GM12878 (cell line): ENCODE measurements around the gene KRTAP10-1. TPM values are rescaled to one million over a fixed set of nuclear protein-coding genes. Genes with fewer than 3 reads are reported as not detected.

Experiments used
- ATAC-seq: fragments of 200-7000 bp; cut with Tn5 transposase; 3 replicates; pipeline ENCODE4 v1.9.1; 2020; ENCODE audit warnings: mild to moderate bottlenecking, moderate library complexity
- BruUV-seq: library from RNA; stranded (reverse); fragments of 400-500 nt; replicated peaks from 2 replicates; lab custom pipeline; 2021; lab: Mats Ljungman, UMichigan
- CTCF ChIA-PET: fragments of 300-600 bp; sonication (Branson Sonifier 250); formaldehyde crosslinking; extraction: SDS; loops from one replicate; lab custom pipeline; 2021; ENCODE audit warnings: inconsistent platforms; lab: Yijun Ruan, JAX
- POLR2A ChIA-PET: fragments of 350-600 bp; formaldehyde crosslinking; extraction: SDS; loops from one replicate; lab custom pipeline; 2021; ENCODE audit warnings: inconsistent platforms; lab: Charles Lee
- RAD21 ChIA-PET: fragments of 300-600 bp; sonication (Branson Sonifier 250); formaldehyde crosslinking; loops from one replicate; lab custom pipeline; 2023; ENCODE audit warnings: antibody characterized with exemption; ENCODE audit not compliant: unreplicated experiment; lab: Charles Lee
- SMC1A ChIA-PET: fragments of 300-600 bp; sonication (Branson Sonifier 250); formaldehyde crosslinking; loops from one replicate; lab custom pipeline; 2023; ENCODE audit not compliant: unreplicated experiment, uncharacterized antibody; lab: Charles Lee
- DNase-seq: peaks from one replicate; pipeline ENCODE4 v3.0.0-alpha.2; 2011; ENCODE audit warnings: low read depth, low spot score
- FAIRE-seq: peaks from 3 replicates; lab custom pipeline; 2011; peaks lifted over from hg19 to GRCh38; lab: Jason Lieb, UNC
- H2AFZ ChIP-seq: 2 replicates; pipeline ENCODE4 v1.6.0; 2011; ENCODE audit warnings: low read depth, low read length, control low read depth; ENCODE audit not compliant: control insufficient read depth
- H3K27ac ChIP-seq: 2 replicates; pipeline ENCODE4 v1.5.1; 2011; ENCODE audit warnings: control low read depth; ENCODE audit not compliant: control insufficient read depth, insufficient read depth
- H3K27me3 ChIP-seq, 2 experiments: replicated peaks in 1 of 2; 2 replicates each; pipeline versions ENCODE4 v1.6.0 to v1.6.1; 2011; ENCODE audit warnings: low read length in 1 of 2; ENCODE audit not compliant: control insufficient read depth in 2 of 2, insufficient read depth in 2 of 2
- H3K36me3 ChIP-seq, 2 experiments: 2 replicates each; pipeline ENCODE4 v1.5.1; 2011; ENCODE audit warnings: low read length in 1 of 2; ENCODE audit not compliant: control insufficient read depth in 2 of 2, insufficient read depth in 2 of 2
- H3K4me1 ChIP-seq: 2 replicates; pipeline ENCODE4 v1.6.1; 2011; ENCODE audit warnings: mild to moderate bottlenecking, low read length, moderate library complexity, mixed read lengths; ENCODE audit not compliant: control insufficient read depth, insufficient read depth
- H3K4me2 ChIP-seq: 2 replicates; pipeline ENCODE4 v1.6.0; 2011; ENCODE audit warnings: control low read depth; ENCODE audit not compliant: control insufficient read depth, insufficient read depth
- H3K4me3 ChIP-seq: fragments of 200-600 bp; sonication (generic); 2 replicates; pipeline ENCODE4 v1.5.1; 2016
- H3K79me2 ChIP-seq: 2 replicates; pipeline ENCODE4 v1.6.0; 2011; ENCODE audit warnings: low read length; ENCODE audit not compliant: control insufficient read depth, insufficient read depth
- H3K9ac ChIP-seq: 2 replicates; pipeline ENCODE4 v1.8.0; 2011; ENCODE audit warnings: low read length, control low read depth, mixed read lengths; ENCODE audit not compliant: control insufficient read depth, insufficient read depth
- H3K9me3 ChIP-seq: replicated peaks from 3 replicates; pipeline ENCODE4 v1.5.1; 2011; ENCODE audit warnings: mild to moderate bottlenecking, low read length; ENCODE audit not compliant: control insufficient read depth, insufficient read depth
- H4K20me1 ChIP-seq: 2 replicates; pipeline ENCODE4 v1.6.0; 2011; ENCODE audit not compliant: control insufficient read depth, insufficient read depth
- ATF2 ChIP-seq: IDR thresholded peaks from 2 replicates; pipeline ENCODE4 v1.6.1; 2012; ENCODE audit warnings: low read length, inconsistent platforms
- BACH1 ChIP-seq: fragments of 450-650 bp; IDR thresholded peaks from 2 replicates; pipeline ENCODE4 v1.6.1; 2017; ENCODE audit warnings: mild to moderate bottlenecking, borderline replicate concordance
- CEBPB ChIP-seq, 2 experiments: fragments of 150-350 bp in 1 of 2; IDR thresholded peaks; 2 replicates each; pipeline ENCODE4 v1.6.1; 2012 to 2014; ENCODE audit warnings: low read depth in 2 of 2, low read length in 2 of 2, borderline replicate concordance in 1 of 2, inconsistent platforms in 1 of 2
- CTCF ChIP-seq, 3 experiments: IDR thresholded peaks in 2 of 3; conservative IDR thresholded peaks in 1 of 3; 2 replicates each; pipeline ENCODE4 v1.5.1; 2011; ENCODE audit warnings: low read depth in 3 of 3, low read length in 3 of 3, mild to moderate bottlenecking in 3 of 3, control low read depth in 2 of 3, moderate library complexity in 2 of 3, inconsistent platforms in 1 of 3, mixed read lengths in 1 of 3; ENCODE audit not compliant: control insufficient read depth in 2 of 3, insufficient read depth in 1 of 3; ENCODE audit errors: extremely low read depth in 1 of 3
- EZH2 ChIP-seq: IDR thresholded peaks from 2 replicates; pipeline ENCODE4 v1.6.1; 2012; ENCODE audit warnings: low read depth, mild to moderate bottlenecking, control low read depth, inconsistent platforms, low read length, borderline replicate concordance; ENCODE audit not compliant: control insufficient read depth
- FOXM1 ChIP-seq: IDR thresholded peaks from 2 replicates; pipeline ENCODE4 v1.6.1; 2012; ENCODE audit warnings: low read depth, mild to moderate bottlenecking, inconsistent platforms, low read length, moderate library complexity
- NR2F1 ChIP-seq: fragments of 450-650 bp; conservative IDR thresholded peaks from 2 replicates; pipeline ENCODE4 v1.6.1; 2017; ENCODE audit warnings: mild to moderate bottlenecking
- PBX3 ChIP-seq: IDR thresholded peaks from 2 replicates; pipeline ENCODE4 v1.6.1; 2011; ENCODE audit warnings: mild to moderate bottlenecking, low read depth, low read length, moderate library complexity; ENCODE audit not compliant: insufficient replicate concordance
- SP1 ChIP-seq: IDR thresholded peaks from one replicate; pipeline ENCODE4 v1.6.1; 2011; ENCODE audit warnings: low read depth, low read length
- ZNF24 ChIP-seq: fragments of 450-650 bp; IDR thresholded peaks from 2 replicates; pipeline ENCODE4 v1.6.1; 2017; ENCODE audit warnings: antibody characterized with exemption, mild to moderate bottlenecking
- ZNF622 ChIP-seq: fragments of 450-650 bp; IDR thresholded peaks from 2 replicates; pipeline ENCODE4 v1.6.1; 2017; ENCODE audit warnings: mild to moderate bottlenecking, inconsistent platforms
- WGBS: methylation state at CpG from one replicate; pipeline ENCODE4 v1.1.6; 2016; ENCODE audit warnings: low lambda C conversion rate; ENCODE audit not compliant: insufficient replicate concordance, insufficient coverage; ENCODE audit errors: missing lambda C conversion rate; 5-methylcytosine and 5-hydroxymethylcytosine counted together
- in situ Hi-C: fragments of 300-500 bp; cut with MboI; formaldehyde crosslinking; loops from 9 replicates; pipeline ENCODE4 v1.14.3; 2018; ENCODE audit warnings: mixed read lengths
- intact Hi-C: fragments of 100-400 bp; cut with micrococcal nuclease; formaldehyde crosslinking; loops from one replicate; pipeline ENCODE4 v1.14.2; 2022; ENCODE audit not compliant: unreplicated experiment
- polyA plus RNA-seq, 11 experiments: library from polyadenylated mRNA; depleted of rRNA in 4 of 11; unstranded in 6 of 11; stranded (reverse) in 5 of 11; fragments of >200 nt; fragmentation: Nextera tagmentation in 4 of 11; fragmentation: Illumina TruSeq in 1 of 11; extraction: Ambion mirVana in 4 of 11; extraction: Trizol in 1 of 11; gene quantifications; 1 replicate in 1 of 11; 2 replicates in 10 of 11; pipeline versions ENCODE4 v1.2.1 to v1.2.3, GENCODE V29; 2011 to 2016; ENCODE audit warnings: inconsistent platforms in 2 of 11, missing spikeins in 2 of 11, low read depth in 1 of 11
- total RNA-seq, 4 experiments: library from RNA; depleted of rRNA in 3 of 4; stranded (reverse); fragments of >200 nt in 3 of 4; fragmentation: Illumina TruSeq in 1 of 4; extraction: Trizol in 1 of 4; gene quantifications; 2 replicates each; pipeline versions ENCODE4 v1.2.1 to v1.2.3, GENCODE V29; 2013 to 2021

Gene KRTAP10-1
- total and polyA plus RNA-seq, 10 of the 15 experiments (the other 5 are each of a cell fraction or from before 2014, with no cell fraction given), result not detected

GRCh38 chr21:44521301-44521927, 18.6 kb downstream of the KRTAP10-1 start:
- Histone ChIP-seq H3K4me1 (no peaks in the 10 kb centered on the region), H3K9me3 (no peaks in the 10 kb centered on the region; the same call in 2 of the 3 replicates), H3K4me3 (no peak overlapping the region), H3K36me3 (no peaks in the 10 kb centered on the region), H3K79me2 (no peaks in the 10 kb centered on the region), H2AFZ (no peak overlapping the region), H3K27me3 (no peaks in the 10 kb centered on the region), H3K4me2 (no peak overlapping the region), H3K27ac (no peak overlapping the region), H4K20me1 (no peaks in the 10 kb centered on the region), H3K9ac (no peak overlapping the region)
- FAIRE-seq (no peak), DNase-seq (no peak), ATAC-seq (no peak)
- WGBS, result 43% methylated on average over 22 of the region's 22 CpGs
- in situ Hi-C loops (no loop called here), intact Hi-C loops (no loop called here)
- TF ChIP-seq ZNF24, result no peak
- TF ChIP-seq ZNF622, result no peak
- TF ChIP-seq FOXM1, result no peak
- no peak for TF ChIP-seq CTCF (IDR thresholded peaks at IDR 0.05 in 2 of 3, conservative IDR thresholded peaks at IDR 0.05 in 1 of 3; ENCODE audit: control insufficient read depth in 2 of 3, extremely low read depth in 1 of 3, insufficient read depth in 1 of 3, low read depth in 3 of 3, low read length in 3 of 3)
- TF ChIP-seq CEBPB (IDR thresholded peaks at IDR 0.05; ENCODE audit: borderline replicate concordance in 1 of 2, low read depth in 2 of 2, low read length in 2 of 2), result no peak
- TF ChIP-seq SP1, result no peak
- no peak for TF ChIP-seq BACH1
- no peak for TF ChIP-seq NR2F1
- no peak for TF ChIP-seq ATF2
- no peak for TF ChIP-seq EZH2
- TF ChIP-seq PBX3, result no peak
- RAD21 ChIA-PET, result no interaction called here
- SMC1A ChIA-PET, result no interaction called here
- POLR2A ChIA-PET, result no interaction called here
- BruUV-seq, result no TSS peak
- CTCF ChIA-PET, result no interaction called here
